A549 (cell line): ENCODE measurements around the gene BNC2.

Source experiments
- CEBPB ChIP-seq, 2 experiments: fragments of >200 bp in 1 of 2; sonication (Bioruptor Twin) in 1 of 2; formaldehyde crosslinking in 1 of 2; IDR thresholded peaks; 2 replicates each; pipeline ENCODE4 v1.6.1; 2012 to 2016
- TF ChIP-seq, protein P1 (sequence below): fragments of >200 bp; sonication (Bioruptor Twin); formaldehyde crosslinking; IDR thresholded peaks from 3 replicates; pipeline ENCODE4 v1.5.1; 2016

DNA sequence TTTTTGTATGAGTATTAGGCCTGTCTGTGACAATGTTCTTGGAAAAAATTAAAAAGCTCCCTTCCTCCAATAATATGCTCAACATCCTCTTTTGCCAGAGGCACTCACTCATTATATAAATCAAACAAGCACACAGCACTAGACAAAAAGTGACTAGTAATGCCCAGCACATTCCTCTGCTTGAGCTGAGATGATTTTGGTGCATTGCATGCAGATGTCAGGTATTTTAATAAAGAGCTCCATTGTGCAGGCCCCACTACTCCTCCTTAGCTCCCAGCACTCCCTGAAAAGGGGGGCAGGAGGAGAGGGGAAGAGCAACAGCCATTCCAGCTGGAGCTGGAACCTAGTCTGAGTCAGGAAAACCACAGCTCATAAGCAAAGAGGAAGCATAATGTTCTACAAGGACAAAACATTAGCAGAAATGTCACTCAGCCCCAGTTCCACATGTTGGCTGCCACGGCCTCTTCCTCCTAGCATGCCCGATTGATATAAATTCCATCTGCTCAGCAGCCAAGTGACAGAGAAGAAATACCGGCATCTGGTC, 348.5 kb downstream of the BNC2 start:
- TF ChIP-seq CEBPB (IDR thresholded peaks at IDR 0.05): no peak
- TF ChIP-seq, protein P1, sequence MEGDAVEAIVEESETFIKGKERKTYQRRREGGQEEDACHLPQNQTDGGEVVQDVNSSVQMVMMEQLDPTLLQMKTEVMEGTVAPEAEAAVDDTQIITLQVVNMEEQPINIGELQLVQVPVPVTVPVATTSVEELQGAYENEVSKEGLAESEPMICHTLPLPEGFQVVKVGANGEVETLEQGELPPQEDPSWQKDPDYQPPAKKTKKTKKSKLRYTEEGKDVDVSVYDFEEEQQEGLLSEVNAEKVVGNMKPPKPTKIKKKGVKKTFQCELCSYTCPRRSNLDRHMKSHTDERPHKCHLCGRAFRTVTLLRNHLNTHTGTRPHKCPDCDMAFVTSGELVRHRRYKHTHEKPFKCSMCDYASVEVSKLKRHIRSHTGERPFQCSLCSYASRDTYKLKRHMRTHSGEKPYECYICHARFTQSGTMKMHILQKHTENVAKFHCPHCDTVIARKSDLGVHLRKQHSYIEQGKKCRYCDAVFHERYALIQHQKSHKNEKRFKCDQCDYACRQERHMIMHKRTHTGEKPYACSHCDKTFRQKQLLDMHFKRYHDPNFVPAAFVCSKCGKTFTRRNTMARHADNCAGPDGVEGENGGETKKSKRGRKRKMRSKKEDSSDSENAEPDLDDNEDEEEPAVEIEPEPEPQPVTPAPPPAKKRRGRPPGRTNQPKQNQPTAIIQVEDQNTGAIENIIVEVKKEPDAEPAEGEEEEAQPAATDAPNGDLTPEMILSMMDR: no peak
